SKM-1 treated with dmso at 0.1 percent for 144 hours (cell line): ENCODE data around the gene TMEM72.

Experiments
- DNase-seq: peaks from one replicate; lab custom pipeline; 2025; ENCODE audit not compliant: unreplicated experiment; lab: John Stamatoyannopoulos, UW

TMEM72 gene

GRCh38 chr10:44965651-44966097 lies 54.5 kb downstream of the TMEM72 start:
- DNase-seq, result no peak

DNA sequence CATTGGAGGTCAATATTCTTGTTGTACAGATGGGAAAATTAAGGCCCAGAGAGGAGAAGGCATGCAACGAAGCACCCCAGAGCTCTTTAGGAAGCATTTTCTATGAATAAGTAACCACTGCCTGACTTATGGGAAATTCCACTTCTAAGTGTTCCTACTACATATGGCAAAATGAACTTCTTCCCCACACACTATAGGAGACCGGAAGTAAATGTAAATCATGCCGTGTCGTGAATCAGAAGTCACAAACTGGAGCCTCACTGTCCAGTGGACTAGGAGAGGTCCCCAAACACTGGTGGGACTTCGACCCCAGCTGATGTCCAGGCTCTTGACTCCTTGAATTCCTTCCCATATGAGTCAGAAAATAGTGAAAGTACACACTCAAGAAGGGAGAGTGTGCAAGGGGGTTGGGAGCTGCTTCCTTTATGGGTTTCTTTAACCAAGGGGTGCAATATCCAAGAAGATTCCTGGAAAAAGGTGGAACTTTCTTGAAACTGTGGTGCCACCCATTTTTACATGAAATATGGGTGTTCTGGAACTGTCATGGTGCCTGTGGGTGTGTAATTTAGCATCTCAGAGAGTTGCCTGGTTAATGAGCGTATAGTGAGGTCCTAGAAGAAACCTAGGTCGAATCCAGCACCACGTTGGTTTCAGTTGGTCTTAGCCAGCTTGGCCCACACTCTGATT lies 55.1 kb downstream of the TMEM72 start:
- no peak for DNase-seq

DNA sequence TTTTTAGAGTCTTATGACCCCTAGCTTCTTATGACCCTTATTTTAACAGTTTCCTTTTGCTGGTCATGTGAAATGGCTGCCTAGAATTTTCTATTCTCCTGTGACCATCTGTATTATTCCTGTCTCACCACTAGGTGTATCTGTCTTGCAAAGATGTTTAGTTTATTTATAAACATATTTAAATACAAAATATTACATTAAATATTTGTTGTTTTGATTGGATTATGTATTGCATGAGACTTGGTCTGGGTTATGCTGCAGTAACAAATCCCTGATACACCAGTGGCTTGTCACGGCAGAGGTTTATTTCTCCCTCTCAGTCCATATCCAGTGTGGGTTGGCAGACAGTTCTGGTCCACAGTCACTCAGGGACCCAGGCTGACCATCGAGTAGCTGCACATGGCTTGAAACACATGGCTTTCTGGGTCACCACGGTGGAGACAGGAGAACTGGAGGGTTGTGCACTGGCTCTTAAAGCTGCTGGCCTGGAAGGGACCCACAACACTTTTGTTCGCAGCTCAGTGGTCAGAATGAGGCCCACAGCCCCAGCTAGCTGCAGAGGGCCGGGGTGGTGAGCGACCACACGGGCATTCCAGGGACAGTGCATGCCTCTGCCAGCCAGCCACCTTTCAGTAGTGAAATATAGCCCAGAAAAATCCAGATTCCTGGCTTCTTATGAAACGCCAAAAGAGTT lies 55.8 kb downstream of the TMEM72 start:
- no peak for DNase-seq

- DNase-seq, result no peak
Observed at GRCh38 chr10:44967616-44968015, 56.5 kb downstream of the TMEM72 start.

DNA sequence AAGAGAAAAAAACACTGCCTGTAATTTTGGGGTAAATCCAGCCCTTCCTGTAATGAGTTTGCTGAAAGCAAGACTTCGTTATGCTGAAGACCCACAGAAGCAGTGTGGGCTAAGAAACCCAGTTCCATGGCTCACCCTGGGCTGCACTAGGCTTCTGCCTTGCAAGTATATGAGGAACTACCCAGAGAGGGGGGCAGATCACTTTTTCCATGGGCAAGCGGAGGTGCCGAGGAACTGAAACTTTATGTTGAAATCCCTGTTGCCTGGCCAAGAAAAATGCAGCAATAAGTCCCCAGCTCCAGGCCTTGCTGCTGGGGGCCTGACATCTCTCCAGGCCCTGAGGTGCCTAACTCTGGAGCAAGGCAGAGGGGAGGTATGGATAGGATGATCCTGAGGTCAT lies 57.0 kb downstream of the TMEM72 start:
- peak; percentile 97 for DNase-seq

GRCh38 chr10:44968500-44969400 lies 57.6 kb downstream of the TMEM72 start:
- DNase-seq, result peak; percentile 81

DNA sequence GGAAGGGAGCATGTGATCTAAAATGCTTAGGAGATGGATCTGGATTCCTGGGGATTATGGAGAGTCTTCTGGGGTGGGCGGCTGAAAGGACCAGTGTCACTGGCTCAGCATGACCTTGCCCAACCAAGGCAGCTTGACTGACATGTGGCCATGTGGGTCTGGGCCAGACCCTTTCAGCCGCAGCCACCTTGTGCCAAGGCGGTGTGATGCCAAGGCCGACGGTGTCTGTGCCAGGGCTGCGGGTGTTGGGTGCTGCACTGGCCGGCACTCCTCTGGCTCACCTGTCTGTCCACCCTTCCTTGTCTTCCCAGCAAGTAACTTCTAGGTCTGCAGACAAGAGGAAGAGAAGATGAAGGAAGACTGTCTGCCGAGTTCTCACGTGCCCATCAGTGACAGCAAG lies 58.7 kb downstream of the TMEM72 start:
- no peak for DNase-seq

DNA sequence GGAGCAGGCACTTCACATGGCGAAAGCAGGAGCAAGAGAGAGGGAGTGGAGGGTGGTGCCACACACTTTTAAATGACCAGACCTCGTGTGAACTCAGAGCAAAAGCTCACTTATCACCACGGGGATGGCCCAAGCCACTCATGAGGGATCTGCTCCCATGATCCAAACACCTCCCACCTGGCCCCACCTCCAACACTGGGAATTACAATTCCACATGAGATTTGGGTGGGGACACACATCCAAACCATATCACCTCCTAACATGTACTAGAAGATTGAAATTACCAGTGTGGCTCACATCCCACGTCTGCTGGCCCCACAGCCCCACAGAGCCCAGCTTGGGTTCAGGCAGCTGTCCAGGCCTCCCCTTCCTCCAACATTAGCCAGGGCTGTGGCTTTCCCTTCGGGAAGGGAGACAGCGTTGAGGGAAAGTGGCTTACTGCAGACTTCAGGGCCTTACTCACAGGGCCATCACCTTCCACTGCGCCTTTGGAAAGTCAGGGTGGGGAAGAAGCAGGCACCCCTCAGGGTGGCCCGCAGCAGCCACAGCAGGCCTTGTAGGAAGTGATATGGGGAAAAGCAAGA lies 59.8 kb downstream of the TMEM72 start:
- no peak for DNase-seq

GRCh38 chr10:44971434-44971833 lies 60.3 kb downstream of the TMEM72 start:
- peak; percentile 18 for DNase-seq

DNA sequence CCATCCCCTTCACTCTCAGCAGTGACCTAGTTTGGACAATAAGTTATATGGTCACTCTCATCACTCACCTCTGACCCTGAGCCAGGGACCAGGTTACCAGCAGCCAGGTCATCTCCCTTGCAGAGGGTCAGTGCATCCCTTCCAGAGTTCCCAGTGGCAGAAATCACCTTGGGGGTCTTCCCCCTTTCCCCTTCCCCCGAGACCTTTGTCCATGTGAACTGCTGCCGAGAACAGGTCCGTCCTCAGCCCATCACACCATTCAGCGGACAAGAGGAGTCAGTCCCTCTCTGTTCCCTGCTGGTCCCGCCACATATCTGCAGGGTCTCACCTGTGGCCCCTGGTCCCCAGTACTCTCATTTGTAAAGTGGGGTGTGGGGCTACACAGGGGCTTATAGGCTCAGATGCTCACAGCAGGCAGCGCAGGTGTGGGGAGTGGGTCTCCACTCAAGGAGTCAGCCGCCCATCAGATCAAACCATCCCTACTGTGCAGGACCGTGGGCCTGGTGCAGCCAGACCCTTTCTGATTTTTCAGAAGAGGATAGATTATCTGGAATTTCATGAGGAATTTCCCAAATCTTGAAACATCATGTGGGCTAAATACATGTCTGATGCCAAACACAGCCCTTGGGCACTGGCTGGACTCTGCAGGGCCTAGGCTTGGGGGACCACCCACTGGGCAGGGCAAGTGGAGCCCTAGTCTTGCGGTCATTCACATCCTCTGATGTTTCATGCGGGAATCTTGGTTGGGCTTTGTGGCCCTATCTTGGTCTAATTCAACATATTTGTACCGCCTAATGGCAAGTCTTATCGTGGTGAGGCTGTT lies 61.0 kb downstream of the TMEM72 start:
- DNase-seq, result no peak

DNA sequence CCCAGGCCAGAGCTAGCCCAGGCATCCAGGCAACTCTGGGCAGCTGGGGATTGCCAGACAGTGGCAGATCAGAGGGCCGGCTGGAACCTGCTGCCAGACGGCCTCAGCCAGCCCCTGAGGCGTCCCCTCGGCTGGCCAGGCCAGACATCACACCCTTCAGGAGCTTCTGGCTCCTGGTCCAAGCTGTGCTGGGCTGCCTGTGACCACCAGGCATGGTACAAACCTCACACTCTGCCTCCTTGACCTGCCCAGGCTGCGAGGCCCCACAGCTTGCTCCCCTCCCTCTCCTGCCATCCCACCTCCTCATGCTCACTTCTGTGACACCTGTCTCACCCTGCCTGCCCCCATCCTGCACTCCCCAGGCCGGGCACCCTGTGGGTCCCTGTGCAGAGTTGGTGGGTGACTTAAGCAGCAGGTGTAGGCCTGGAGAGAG lies 61.8 kb downstream of the TMEM72 start:
- DNase-seq, result no peak

DNA sequence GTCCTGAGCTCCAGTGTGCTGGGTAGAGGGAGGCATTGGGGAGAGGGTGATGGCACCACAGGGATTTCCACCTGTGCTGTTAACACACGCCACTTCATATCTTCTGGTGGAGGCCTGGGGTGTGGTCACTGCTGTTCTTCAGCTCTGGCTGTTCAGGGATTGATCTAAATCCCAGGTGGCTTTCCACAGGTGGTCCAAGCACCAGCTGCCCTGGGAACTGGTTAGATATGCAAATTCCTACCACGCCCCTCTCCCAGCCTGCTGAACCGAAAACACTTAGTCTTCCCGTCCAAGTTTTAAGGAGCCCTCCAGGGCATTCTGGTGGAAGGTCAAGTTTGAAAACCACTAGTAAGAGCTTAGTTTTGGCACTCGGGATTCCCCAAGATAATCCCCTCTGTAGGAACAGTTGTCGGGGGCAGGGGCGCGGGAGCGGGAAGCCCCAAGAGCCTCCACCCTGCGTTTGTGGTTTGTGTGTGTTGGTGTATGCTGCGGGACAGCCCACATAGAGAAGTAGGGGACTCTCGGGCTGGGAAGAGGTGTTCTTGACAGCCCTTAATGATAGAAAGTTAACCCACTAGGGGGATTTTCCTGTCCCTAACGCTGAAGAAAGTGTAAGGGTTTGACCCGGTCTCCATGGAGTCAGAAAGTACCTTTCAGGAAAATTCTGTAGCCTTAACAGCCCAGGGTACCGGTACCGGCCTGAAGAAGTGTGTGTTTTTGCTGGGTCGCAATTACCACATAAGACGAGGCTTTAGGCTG lies 62.4 kb downstream of the TMEM72 start:
- no peak for DNase-seq

GRCh38 chr10:44974082-44974627 lies 63.0 kb downstream of the TMEM72 start:
- DNase-seq, result no peak

DNA sequence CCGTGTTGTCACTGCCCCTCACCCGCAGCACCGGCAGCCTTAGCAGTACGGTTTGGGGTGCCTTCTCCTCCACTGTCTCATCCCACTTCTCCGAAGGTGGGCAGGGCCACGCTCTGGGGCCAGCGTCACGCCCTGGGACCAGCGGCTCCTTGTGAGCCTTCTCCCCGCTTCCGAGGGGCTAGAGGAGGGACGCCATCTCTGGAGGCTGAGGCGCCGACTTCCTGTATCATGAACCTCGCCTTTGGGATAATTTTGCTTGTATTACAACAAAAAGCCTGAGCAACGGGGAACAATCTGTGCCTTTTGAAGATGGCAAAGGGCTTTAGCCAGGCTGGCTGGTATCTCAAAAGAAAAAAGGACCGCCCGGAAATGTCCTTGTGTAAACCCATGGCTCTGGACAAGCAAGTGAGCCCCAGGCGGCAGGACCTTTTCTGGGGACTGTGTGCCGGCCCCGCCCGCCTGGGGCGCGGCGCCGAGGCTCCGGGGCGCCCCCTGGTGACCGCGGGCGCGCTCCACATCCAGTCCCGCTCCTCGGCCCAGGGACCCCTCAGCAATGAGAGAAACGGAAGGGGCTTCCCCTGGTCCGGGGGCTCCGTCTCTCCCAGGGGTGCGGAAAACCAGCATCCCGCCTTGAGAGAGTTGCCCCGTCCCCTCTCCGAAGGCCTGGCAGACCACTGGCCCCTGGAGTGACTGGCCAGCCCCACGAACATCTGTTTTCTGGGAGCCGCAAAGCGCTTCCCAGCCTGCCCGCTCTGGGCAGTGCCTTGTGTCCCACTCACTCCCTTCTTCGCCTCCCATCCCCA lies 63.7 kb downstream of the TMEM72 start:
- DNase-seq, result peak; percentile 25

- no peak for DNase-seq
Observed at GRCh38 chr10:44975431-44976331, 64.5 kb downstream of the TMEM72 start.

DNA sequence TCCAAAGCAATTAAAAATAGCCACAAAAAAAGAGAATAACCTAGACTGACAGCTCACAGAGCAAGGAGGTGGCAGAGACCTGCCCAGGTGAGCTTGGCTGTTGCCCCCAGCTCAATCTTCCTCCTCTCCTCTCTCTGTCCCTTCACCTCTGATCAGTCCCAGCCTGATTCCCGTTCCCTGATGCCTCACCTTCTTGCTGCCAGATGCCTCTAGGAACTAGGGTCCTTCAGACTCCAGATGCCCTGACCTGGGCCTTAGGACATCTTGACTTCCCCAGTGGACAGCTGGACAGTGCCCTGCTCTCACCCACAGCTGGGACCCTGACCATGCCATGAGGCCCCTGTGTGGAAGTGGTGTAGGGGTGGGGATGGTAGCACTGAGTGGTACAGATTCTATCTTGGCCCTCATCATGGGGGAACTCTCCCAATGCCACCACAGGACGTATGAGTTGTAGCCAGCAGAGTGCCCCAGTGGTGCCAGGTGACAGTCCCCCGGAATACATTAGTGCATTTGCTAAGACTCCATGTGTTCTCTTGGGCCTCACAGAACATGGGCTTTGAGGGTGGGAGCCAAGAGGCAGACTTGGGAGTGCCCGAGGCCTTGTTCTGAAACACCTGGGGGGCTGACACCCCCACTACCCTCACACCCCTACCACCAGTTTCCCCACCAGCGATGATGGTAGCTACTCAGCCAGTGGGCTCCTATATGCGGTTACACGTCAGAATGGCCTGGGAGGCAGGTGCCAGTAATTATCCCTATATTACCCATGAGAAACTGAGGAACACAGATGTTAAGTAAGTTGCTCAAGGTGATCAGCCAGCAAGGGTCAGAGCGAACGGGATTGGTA lies 65.4 kb downstream of the TMEM72 start:
- DNase-seq, result no peak
